PFSK-1 (cell line): Measurements from ENCODE around the gene KMT2C.

Source experiments
- POLR2AphosphoS5 ChIP-seq: IDR thresholded peaks from 2 replicates; pipeline ENCODE4 v1.6.1; 2012; ENCODE audit warnings: low read depth, mild to moderate bottlenecking, control low read depth, low read length, moderate library complexity
- TAF1 ChIP-seq: IDR thresholded peaks from 2 replicates; pipeline ENCODE4 v1.6.1; 2012; ENCODE audit warnings: low read length, control low read depth, borderline replicate concordance; ENCODE audit not compliant: insufficient read depth

DNA sequence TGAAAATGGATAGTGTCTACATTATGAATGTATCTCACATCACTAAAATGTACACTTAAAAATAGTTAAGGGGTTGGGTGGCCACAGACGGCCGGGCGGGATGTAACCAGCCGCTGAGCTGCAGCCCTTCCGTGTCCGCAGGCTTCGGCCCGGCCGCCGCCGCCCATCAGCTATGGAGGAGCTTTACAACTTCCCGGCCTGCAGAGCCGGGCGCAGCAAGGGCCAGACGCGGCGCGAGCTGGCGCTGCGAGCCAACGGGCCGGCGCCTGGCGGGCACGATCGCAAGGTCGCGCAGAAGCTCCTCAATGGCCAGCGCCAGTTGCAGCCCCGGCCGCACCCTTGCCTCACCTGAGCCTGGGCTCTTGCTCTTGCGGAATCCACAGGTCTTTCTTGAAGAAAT lies 69.1 kb downstream of the KMT2C start:
- no peak for TF ChIP-seq POLR2AphosphoS5
- TF ChIP-seq TAF1 = no peak
